Osteoblast (primary cell): ENCODE data around the gene RFX2. TPM values are rescaled to one million over a fixed set of nuclear protein-coding genes. Genes with fewer than 3 reads are reported as not detected.
A peak's percentile ranks its signal among the peaks of the same experiment; 100 is the strongest.

Source experiments
- DNase-seq: peaks from one replicate; pipeline ENCODE4 v3.0.0; 2011; ENCODE audit warnings: low spot score, mixed read lengths; ENCODE audit not compliant: insufficient read length; ENCODE audit errors: missing footprints
- H2AFZ ChIP-seq: 2 replicates; pipeline ENCODE4 v1.6.0; 2011; ENCODE audit warnings: mild to moderate bottlenecking, low read length
- H3K27ac ChIP-seq: 2 replicates; pipeline ENCODE4 v1.5.1; 2011; ENCODE audit warnings: mild to moderate bottlenecking, low read depth, low read length, moderate library complexity
- H3K27me3 ChIP-seq: 2 replicates; pipeline ENCODE4 v1.6.0; 2012; ENCODE audit warnings: mild to moderate bottlenecking, control low read depth, inconsistent platforms, low read length, moderate library complexity; ENCODE audit not compliant: insufficient read depth
- H3K36me3 ChIP-seq: 2 replicates; pipeline ENCODE4 v1.5.1; 2011; ENCODE audit warnings: mild to moderate bottlenecking, low read length, control low read depth, moderate library complexity; ENCODE audit not compliant: insufficient read depth
- H3K4me1 ChIP-seq: 2 replicates; pipeline ENCODE4 v1.5.1; 2011; ENCODE audit warnings: mild to moderate bottlenecking, low read length, control low read depth, moderate library complexity; ENCODE audit not compliant: insufficient read depth
- H3K4me2 ChIP-seq: 2 replicates; pipeline ENCODE4 v1.6.0; 2011; ENCODE audit warnings: mild to moderate bottlenecking, low read length; ENCODE audit not compliant: insufficient read depth
- H3K4me3 ChIP-seq: fragments of 200-600 bp; sonication (generic); 3 replicates; pipeline ENCODE4 v1.5.1; 2012; ENCODE audit warnings: mild to moderate bottlenecking, low read length, inconsistent platforms; ENCODE audit not compliant: insufficient read depth
- H3K79me2 ChIP-seq: 2 replicates; pipeline ENCODE4 v1.6.0; 2012; ENCODE audit warnings: mild to moderate bottlenecking, low read length, control low read depth, inconsistent platforms; ENCODE audit not compliant: insufficient read depth
- H3K9me3 ChIP-seq: 2 replicates; pipeline ENCODE4 v1.5.1; 2011; ENCODE audit warnings: low read depth, low read length, control low read depth
- H4K20me1 ChIP-seq: 2 replicates; pipeline ENCODE4 v1.6.0; 2012; ENCODE audit warnings: mild to moderate bottlenecking, low read length, control low read depth; ENCODE audit not compliant: insufficient read depth
- CTCF ChIP-seq: IDR thresholded peaks from 2 replicates; pipeline ENCODE4 v1.5.1; 2011; ENCODE audit warnings: mild to moderate bottlenecking, low read depth, low read length, moderate library complexity; ENCODE audit errors: extremely low read depth
- total RNA-seq: library from RNA; depleted of rRNA; stranded (reverse); fragments of >200 nt; gene quantifications from 2 replicates; pipeline ENCODE4 v1.2.3, GENCODE V29; 2012

RFX2 gene
- total RNA-seq, 1 donor, result 6.2 TPM

GRCh38 chr19:5995606-5996005 lies 114.7 kb downstream of the RFX2 start:
- H3K36me3 ChIP-seq, result no peaks in the 10 kb centered on the region
- H3K4me1 ChIP-seq, result no peaks in the 10 kb centered on the region
- H2AFZ ChIP-seq, result no peak overlapping the region
- no peak overlapping the region for H3K27ac ChIP-seq
- H3K79me2 ChIP-seq, result no peaks in the 10 kb centered on the region
- no peak overlapping the region for H3K4me2 ChIP-seq
- no peak for TF ChIP-seq CTCF
- H3K4me3 ChIP-seq, result no peak overlapping the region
- no peaks in the 10 kb centered on the region for H4K20me1 ChIP-seq
- peak; percentile 27 for DNase-seq
- no peaks in the 10 kb centered on the region for H3K9me3 ChIP-seq
- no peaks in the 10 kb centered on the region for H3K27me3 ChIP-seq

GRCh38 chr19:5994405-5995165 lies 115.7 kb downstream of the RFX2 start:
- Histone ChIP-seq H3K4me3 (no peak overlapping the region), H4K20me1 (no peaks in the 10 kb centered on the region), H2AFZ (no peak overlapping the region), H3K27ac (no peak overlapping the region), H3K27me3 (no peaks in the 10 kb centered on the region), H3K9me3 (no peaks in the 10 kb centered on the region), H3K79me2 (no peaks in the 10 kb centered on the region), H3K4me2 (no peak overlapping the region), H3K4me1 (no peaks in the 10 kb centered on the region), H3K36me3 (no peaks in the 10 kb centered on the region)
- no peak for TF ChIP-seq CTCF
- peak; percentile 35 for DNase-seq

GRCh38 chr19:5993648-5994358 lies 116.5 kb downstream of the RFX2 start:
- H3K36me3 ChIP-seq, result no peaks in the 10 kb centered on the region
- TF ChIP-seq CTCF, result no peak
- H3K4me3 ChIP-seq, result no peak overlapping the region
- no peak overlapping the region for H3K27ac ChIP-seq
- no peaks in the 10 kb centered on the region for H4K20me1 ChIP-seq
- no peaks in the 10 kb centered on the region for H3K79me2 ChIP-seq
- no peak overlapping the region for H2AFZ ChIP-seq
- no peaks in the 10 kb centered on the region for H3K4me1 ChIP-seq
- H3K9me3 ChIP-seq, result no peaks in the 10 kb centered on the region
- no peak overlapping the region for H3K4me2 ChIP-seq
- peak; percentile 81 for DNase-seq
- H3K27me3 ChIP-seq, result no peaks in the 10 kb centered on the region

GRCh38 chr19:5993201-5993600 lies 117.1 kb downstream of the RFX2 start:
- no peak overlapping the region for H3K4me3 ChIP-seq
- H3K79me2 ChIP-seq, result no peaks in the 10 kb centered on the region
- no peaks in the 10 kb centered on the region for H3K4me1 ChIP-seq
- H3K36me3 ChIP-seq, result no peaks in the 10 kb centered on the region
- no peaks in the 10 kb centered on the region for H3K9me3 ChIP-seq
- no peaks in the 10 kb centered on the region for H4K20me1 ChIP-seq
- no peak overlapping the region for H3K4me2 ChIP-seq
- no peaks in the 10 kb centered on the region for H3K27me3 ChIP-seq
- no peak overlapping the region for H3K27ac ChIP-seq
- TF ChIP-seq CTCF, result no peak
- peak; percentile 45 for DNase-seq
- H2AFZ ChIP-seq, result no peak overlapping the region
